SK-N-SH treated with all-trans-retinoic acid at 6 μM for 48 hours (cell line): ENCODE results near the gene MTMR10.

Experiments used
- ATAC-seq: fragments of 200-7000 bp; cut with Tn5 transposase; 3 replicates; pipeline ENCODE4 v1.9.1; 2020; ENCODE audit warnings: mild to moderate bottlenecking, moderate library complexity
- BACH2 ChIP-seq: fragments of 250-450 bp; sonication (Bioruptor Pico); IDR thresholded peaks from 2 replicates; pipeline ENCODE4 v1.9.0; 2021; ENCODE audit warnings: mild to moderate bottlenecking, borderline replicate concordance
- CSDC2 ChIP-seq: fragments of 250-450 bp; sonication (Bioruptor Pico); IDR thresholded peaks from 2 replicates; pipeline ENCODE4 v1.5.0; 2020; ENCODE audit warnings: mild to moderate bottlenecking, moderate library complexity
- ESRRG ChIP-seq: fragments of 250-450 bp; sonication (Bioruptor Pico); IDR thresholded peaks from 2 replicates; pipeline ENCODE4 v1.6.1; 2021; ENCODE audit warnings: mild to moderate bottlenecking
- GLIS3 ChIP-seq: fragments of 250-450 bp; sonication (Bioruptor Pico); IDR thresholded peaks from 2 replicates; pipeline ENCODE4 v1.5.0; 2020; ENCODE audit warnings: mild to moderate bottlenecking, moderate library complexity
- ISL1 ChIP-seq: fragments of 250-450 bp; sonication (Bioruptor Pico); IDR thresholded peaks from 2 replicates; pipeline ENCODE4 v2.1.2; 2022; ENCODE audit warnings: mild to moderate bottlenecking, moderate library complexity
- PPARA ChIP-seq: fragments of 250-450 bp; sonication (Bioruptor Pico); IDR thresholded peaks from 2 replicates; pipeline ENCODE4 v1.5.0; 2020; ENCODE audit warnings: mild to moderate bottlenecking, borderline replicate concordance
- RARB ChIP-seq: fragments of 250-450 bp; sonication (Bioruptor Pico); IDR thresholded peaks from 2 replicates; pipeline ENCODE4 v1.8.0; 2021; ENCODE audit warnings: mild to moderate bottlenecking, moderate library complexity
- SNAI2 ChIP-seq: fragments of 250-450 bp; sonication (Bioruptor Pico); IDR thresholded peaks from 2 replicates; pipeline ENCODE4 v1.5.0; 2020; ENCODE audit warnings: mild to moderate bottlenecking, moderate library complexity
- TCF4 ChIP-seq: fragments of 250-450 bp; sonication (Bioruptor Pico); IDR thresholded peaks from 2 replicates; pipeline ENCODE4 v1.8.0; 2021; ENCODE audit warnings: mild to moderate bottlenecking, moderate library complexity, borderline replicate concordance
- ZC3H10 ChIP-seq: fragments of 250-450 bp; sonication (Bioruptor Pico); IDR thresholded peaks from 2 replicates; pipeline ENCODE4 v1.5.1; 2021; ENCODE audit warnings: mild to moderate bottlenecking, moderate library complexity
- ZFP3 ChIP-seq: fragments of 250-450 bp; sonication (Bioruptor Pico); IDR thresholded peaks from 2 replicates; pipeline ENCODE4 v1.5.0; 2020; ENCODE audit warnings: mild to moderate bottlenecking, moderate library complexity
- ZFP30 ChIP-seq: fragments of 450-650 bp; formaldehyde crosslinking; IDR thresholded peaks from 2 replicates; pipeline ENCODE4 v1.5.0; 2022; ENCODE audit warnings: mild to moderate bottlenecking, moderate library complexity
- ZNF565 ChIP-seq: fragments of 450-650 bp; formaldehyde crosslinking; conservative IDR thresholded peaks from 2 replicates; pipeline ENCODE4 v1.5.0; 2020; ENCODE audit warnings: low read depth, mild to moderate bottlenecking, moderate library complexity
- ZNF70 ChIP-seq: fragments of 450-650 bp; formaldehyde crosslinking; IDR thresholded peaks from 2 replicates; pipeline ENCODE4 v1.5.0; 2020; ENCODE audit warnings: mild to moderate bottlenecking, moderate library complexity
- ZNF8 ChIP-seq: fragments of 450-650 bp; formaldehyde crosslinking; IDR thresholded peaks from 2 replicates; pipeline ENCODE4 v1.5.0; 2020; ENCODE audit warnings: mild to moderate bottlenecking, moderate library complexity
- TF ChIP-seq, protein P1 (sequence below): fragments of 250-450 bp; sonication (Bioruptor Pico); IDR thresholded peaks from 2 replicates; pipeline ENCODE4 v1.5.1; 2021; ENCODE audit warnings: mild to moderate bottlenecking, moderate library complexity
- TF ChIP-seq, protein P2 (sequence below): fragments of 250-450 bp; sonication (Bioruptor Pico); IDR thresholded peaks from 2 replicates; pipeline ENCODE4 v1.8.0; 2020; ENCODE audit warnings: mild to moderate bottlenecking, moderate library complexity, borderline replicate concordance
- TF ChIP-seq, protein P3 (sequence below): fragments of 250-450 bp; sonication (Bioruptor Pico); IDR thresholded peaks from 2 replicates; pipeline ENCODE4 v1.8.0; 2021; ENCODE audit warnings: low read depth, mild to moderate bottlenecking, moderate library complexity, borderline replicate concordance
- TF ChIP-seq, protein P4 (sequence below): fragments of 250-450 bp; sonication (Bioruptor Pico); IDR thresholded peaks from 2 replicates; pipeline ENCODE4 v1.5.0; 2020; ENCODE audit warnings: mild to moderate bottlenecking, moderate library complexity
- TF ChIP-seq, protein P5 (sequence below): fragments of 250-450 bp; sonication (Bioruptor Pico); IDR thresholded peaks from 2 replicates; pipeline ENCODE4 v1.5.1; 2020; ENCODE audit warnings: low read depth, mild to moderate bottlenecking, moderate library complexity

The MTMR10 gene

DNA sequence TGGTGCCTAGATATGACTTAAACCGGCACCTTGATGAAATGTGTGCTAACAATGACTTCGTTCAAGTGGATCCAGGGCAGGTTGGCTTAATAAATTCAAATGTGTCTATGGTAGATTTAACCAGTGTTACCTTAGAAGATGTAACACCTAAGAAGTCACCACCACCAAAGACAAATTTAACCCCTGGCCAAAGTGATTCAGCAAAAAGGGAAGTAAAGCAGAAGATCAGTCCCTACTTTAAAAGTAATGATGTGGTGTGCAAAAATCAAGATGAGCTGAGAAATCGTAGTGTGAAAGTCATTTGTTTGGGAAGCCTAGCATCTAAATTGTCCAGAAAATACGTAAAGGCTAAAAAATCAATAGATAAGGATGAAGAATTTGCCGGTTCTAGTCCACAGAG lies 86.6 kb downstream of the MTMR10 start:
- TF ChIP-seq TCF4 (CRISPR knock-in tag) = no peak
- no peak for TF ChIP-seq PPARA (CRISPR knock-in tag)
- no peak for TF ChIP-seq CSDC2 (CRISPR knock-in tag)
- no peak for TF ChIP-seq ESRRG
- TF ChIP-seq, protein P1, sequence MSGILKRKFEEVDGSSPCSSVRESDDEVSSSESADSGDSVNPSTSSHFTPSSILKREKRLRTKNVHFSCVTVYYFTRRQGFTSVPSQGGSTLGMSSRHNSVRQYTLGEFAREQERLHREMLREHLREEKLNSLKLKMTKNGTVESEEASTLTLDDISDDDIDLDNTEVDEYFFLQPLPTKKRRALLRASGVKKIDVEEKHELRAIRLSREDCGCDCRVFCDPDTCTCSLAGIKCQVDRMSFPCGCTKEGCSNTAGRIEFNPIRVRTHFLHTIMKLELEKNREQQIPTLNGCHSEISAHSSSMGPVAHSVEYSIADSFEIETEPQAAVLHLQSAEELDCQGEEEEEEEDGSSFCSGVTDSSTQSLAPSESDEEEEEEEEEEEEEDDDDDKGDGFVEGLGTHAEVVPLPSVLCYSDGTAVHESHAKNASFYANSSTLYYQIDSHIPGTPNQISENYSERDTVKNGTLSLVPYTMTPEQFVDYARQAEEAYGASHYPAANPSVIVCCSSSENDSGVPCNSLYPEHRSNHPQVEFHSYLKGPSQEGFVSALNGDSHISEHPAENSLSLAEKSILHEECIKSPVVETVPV = no peak
- TF ChIP-seq ZNF70 (CRISPR knock-in tag) = no peak
- TF ChIP-seq SNAI2 (CRISPR knock-in tag) = no peak
- TF ChIP-seq ZNF565 (CRISPR knock-in tag) = no peak
- TF ChIP-seq ZNF8 (CRISPR knock-in tag) = no peak
- TF ChIP-seq, protein P2, sequence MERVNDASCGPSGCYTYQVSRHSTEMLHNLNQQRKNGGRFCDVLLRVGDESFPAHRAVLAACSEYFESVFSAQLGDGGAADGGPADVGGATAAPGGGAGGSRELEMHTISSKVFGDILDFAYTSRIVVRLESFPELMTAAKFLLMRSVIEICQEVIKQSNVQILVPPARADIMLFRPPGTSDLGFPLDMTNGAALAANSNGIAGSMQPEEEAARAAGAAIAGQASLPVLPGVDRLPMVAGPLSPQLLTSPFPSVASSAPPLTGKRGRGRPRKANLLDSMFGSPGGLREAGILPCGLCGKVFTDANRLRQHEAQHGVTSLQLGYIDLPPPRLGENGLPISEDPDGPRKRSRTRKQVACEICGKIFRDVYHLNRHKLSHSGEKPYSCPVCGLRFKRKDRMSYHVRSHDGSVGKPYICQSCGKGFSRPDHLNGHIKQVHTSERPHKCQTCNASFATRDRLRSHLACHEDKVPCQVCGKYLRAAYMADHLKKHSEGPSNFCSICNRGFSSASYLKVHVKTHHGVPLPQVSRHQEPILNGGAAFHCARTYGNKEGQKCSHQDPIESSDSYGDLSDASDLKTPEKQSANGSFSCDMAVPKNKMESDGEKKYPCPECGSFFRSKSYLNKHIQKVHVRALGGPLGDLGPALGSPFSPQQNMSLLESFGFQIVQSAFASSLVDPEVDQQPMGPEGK (CRISPR knock-in tag) = no peak
- TF ChIP-seq, protein P3, sequence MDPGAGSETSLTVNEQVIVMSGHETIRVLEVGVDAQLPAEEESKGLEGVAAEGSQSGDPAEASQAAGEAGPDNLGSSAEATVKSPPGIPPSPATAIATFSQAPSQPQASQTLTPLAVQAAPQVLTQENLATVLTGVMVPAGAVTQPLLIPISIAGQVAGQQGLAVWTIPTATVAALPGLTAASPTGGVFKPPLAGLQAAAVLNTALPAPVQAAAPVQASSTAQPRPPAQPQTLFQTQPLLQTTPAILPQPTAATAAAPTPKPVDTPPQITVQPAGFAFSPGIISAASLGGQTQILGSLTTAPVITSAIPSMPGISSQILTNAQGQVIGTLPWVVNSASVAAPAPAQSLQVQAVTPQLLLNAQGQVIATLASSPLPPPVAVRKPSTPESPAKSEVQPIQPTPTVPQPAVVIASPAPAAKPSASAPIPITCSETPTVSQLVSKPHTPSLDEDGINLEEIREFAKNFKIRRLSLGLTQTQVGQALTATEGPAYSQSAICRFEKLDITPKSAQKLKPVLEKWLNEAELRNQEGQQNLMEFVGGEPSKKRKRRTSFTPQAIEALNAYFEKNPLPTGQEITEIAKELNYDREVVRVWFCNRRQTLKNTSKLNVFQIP (CRISPR knock-in tag) = no peak
- TF ChIP-seq ISL1 (CRISPR knock-in tag) = no peak
- no peak for TF ChIP-seq ZFP30 (CRISPR knock-in tag)
- TF ChIP-seq, all 23 proteins: peak for 0

DNA sequence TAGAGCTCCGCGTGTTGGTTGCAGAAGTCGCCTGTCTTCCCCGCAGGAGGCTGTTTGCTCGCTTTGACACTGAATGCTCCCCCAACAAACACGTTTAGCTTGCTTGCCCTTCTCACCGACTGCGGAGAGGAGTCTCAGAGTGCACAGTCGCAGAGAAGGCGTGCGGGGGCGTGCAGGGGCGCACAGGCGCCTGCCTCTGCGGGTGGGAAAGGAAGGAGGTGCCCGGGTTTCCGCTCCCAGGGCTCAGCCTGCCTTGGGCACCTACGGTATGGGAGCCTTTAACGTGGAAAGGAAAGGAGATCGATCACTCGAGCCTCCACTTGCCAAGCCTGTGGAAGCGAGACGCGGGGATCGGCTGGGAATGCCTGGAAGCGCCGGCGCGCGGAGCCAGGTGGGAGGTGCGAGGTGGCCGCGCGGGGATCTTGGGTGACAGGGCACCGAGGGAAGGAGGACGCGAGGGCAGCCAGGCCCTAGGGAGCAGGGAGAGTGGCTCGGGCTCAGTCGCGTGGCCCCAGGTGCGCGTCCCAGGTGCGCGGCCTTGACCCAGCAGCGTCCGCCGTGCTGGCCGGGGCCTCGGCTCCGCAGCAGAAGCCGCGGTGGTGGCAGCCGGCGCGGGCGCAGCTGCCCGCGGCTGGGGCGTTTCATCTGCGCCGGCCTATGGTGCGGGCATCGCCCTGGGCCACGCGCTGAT lies 87.8 kb downstream of the MTMR10 start, which contains the start of gene FAN1:
Gene FAN1, plus strand, starts transcription at position 419 of the 691 bp plus-strand sequence. CDS start 749 bp downstream, outside the sequence.
- TF ChIP-seq ZFP30 (CRISPR knock-in tag) (no peak), BACH2 (CRISPR knock-in tag) (no peak), ZFP3 (CRISPR knock-in tag) (no peak), RARB (CRISPR knock-in tag) (no peak), ZC3H10 (CRISPR knock-in tag) (no peak), PPARA (CRISPR knock-in tag) (no peak), SNAI2 (CRISPR knock-in tag) (no peak), GLIS3 (CRISPR knock-in tag) (no peak), ZNF70 (CRISPR knock-in tag) (no peak), ISL1 (CRISPR knock-in tag) (no peak), ESRRG (no peak), TCF4 (CRISPR knock-in tag) (no peak)
- TF ChIP-seq, protein P1 = no peak
- TF ChIP-seq, protein P4, sequence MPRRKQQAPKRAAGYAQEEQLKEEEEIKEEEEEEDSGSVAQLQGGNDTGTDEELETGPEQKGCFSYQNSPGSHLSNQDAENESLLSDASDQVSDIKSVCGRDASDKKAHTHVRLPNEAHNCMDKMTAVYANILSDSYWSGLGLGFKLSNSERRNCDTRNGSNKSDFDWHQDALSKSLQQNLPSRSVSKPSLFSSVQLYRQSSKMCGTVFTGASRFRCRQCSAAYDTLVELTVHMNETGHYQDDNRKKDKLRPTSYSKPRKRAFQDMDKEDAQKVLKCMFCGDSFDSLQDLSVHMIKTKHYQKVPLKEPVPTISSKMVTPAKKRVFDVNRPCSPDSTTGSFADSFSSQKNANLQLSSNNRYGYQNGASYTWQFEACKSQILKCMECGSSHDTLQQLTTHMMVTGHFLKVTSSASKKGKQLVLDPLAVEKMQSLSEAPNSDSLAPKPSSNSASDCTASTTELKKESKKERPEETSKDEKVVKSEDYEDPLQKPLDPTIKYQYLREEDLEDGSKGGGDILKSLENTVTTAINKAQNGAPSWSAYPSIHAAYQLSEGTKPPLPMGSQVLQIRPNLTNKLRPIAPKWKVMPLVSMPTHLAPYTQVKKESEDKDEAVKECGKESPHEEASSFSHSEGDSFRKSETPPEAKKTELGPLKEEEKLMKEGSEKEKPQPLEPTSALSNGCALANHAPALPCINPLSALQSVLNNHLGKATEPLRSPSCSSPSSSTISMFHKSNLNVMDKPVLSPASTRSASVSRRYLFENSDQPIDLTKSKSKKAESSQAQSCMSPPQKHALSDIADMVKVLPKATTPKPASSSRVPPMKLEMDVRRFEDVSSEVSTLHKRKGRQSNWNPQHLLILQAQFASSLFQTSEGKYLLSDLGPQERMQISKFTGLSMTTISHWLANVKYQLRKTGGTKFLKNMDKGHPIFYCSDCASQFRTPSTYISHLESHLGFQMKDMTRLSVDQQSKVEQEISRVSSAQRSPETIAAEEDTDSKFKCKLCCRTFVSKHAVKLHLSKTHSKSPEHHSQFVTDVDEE (CRISPR knock-in tag) = no peak
- TF ChIP-seq, protein P2 (CRISPR knock-in tag) = no peak
- TF ChIP-seq, protein P5, sequence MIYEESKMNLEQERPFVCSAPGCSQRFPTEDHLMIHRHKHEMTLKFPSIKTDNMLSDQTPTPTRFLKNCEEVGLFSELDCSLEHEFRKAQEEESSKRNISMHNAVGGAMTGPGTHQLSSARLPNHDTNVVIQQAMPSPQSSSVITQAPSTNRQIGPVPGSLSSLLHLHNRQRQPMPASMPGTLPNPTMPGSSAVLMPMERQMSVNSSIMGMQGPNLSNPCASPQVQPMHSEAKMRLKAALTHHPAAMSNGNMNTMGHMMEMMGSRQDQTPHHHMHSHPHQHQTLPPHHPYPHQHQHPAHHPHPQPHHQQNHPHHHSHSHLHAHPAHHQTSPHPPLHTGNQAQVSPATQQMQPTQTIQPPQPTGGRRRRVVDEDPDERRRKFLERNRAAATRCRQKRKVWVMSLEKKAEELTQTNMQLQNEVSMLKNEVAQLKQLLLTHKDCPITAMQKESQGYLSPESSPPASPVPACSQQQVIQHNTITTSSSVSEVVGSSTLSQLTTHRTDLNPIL (CRISPR knock-in tag) = no peak
- peak; percentile 99 for ATAC-seq

More for the DNA sequence above, 86.6 kb downstream of the MTMR10 start:
- no peak for ATAC-seq
